ENCODE measurements around the gene GRIN2D.
"Not testable (repeated sequence)": the region's sequence is repeated elsewhere in the genome, so short reads cannot be mapped to it uniquely, and the experiment has no call there.

GRIN2D gene

GRCh38 chr19:48371771-48372170, 21.7 kb upstream of the GRIN2D start:
- DNase-seq = not testable (repeated sequence)

- DNase-seq = no peak
These were observed 20.6 kb upstream of the GRIN2D start for GRCh38 chr19:48372904-48373303.

DNA sequence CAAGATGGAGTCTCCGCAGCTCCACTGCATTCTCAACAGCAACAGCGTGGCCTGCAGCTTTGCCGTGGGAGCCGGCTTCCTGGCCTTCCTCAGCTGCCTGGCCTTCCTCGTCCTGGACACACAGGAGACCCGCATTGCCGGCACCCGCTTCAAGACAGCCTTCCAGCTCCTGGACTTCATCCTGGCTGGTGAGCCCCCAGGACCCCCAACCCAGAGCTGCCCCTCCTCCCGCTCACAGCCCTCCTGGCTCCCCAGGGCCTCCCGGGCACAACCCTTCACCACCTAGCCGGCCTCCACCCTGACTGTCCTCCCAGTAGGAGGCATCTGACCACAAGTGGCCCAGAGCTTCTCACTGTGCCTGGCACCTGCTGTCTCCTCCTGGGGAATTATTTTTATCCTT, 19.9 kb upstream of the GRIN2D start:
- DNase-seq = no peak

DNA sequence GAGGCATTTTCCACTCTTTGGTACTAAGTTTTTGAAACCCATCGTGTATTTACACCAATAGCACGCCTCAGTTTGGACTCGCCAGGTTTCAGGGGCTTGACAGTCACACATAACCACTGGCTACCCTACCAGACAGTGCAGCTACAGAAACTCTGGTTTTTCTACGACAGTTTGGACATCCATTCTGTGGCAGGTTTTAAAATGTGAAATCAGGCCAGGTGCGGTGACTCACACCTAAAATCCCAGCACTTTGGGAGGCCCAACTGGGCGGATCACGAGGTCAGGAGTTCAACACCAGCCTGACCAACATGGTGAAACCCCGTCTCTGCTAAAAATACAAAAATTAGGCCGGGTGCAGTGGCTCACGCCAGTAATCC, 15.3 kb upstream of the GRIN2D start:
- no peak for DNase-seq

DNA sequence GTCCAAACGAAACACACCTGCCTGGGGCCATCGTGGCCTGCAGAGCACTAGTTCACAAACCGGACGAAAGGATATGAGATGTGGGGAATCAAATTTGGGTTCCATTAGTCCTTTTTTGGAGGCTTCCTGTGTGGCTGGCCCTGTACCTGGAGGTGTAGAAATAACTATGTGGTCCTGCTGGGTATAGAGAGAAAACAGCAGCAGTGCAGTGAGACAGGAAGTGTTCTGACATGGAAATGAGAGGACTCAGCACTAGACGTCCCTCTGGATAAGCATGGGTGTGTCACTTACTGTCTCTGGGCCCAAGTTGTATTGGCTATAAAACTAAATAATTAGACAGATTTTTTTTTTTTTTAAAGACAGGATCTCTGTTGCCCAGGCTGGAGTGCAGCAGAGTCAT, 14.4 kb upstream of the GRIN2D start:
- no peak for DNase-seq

DNA sequence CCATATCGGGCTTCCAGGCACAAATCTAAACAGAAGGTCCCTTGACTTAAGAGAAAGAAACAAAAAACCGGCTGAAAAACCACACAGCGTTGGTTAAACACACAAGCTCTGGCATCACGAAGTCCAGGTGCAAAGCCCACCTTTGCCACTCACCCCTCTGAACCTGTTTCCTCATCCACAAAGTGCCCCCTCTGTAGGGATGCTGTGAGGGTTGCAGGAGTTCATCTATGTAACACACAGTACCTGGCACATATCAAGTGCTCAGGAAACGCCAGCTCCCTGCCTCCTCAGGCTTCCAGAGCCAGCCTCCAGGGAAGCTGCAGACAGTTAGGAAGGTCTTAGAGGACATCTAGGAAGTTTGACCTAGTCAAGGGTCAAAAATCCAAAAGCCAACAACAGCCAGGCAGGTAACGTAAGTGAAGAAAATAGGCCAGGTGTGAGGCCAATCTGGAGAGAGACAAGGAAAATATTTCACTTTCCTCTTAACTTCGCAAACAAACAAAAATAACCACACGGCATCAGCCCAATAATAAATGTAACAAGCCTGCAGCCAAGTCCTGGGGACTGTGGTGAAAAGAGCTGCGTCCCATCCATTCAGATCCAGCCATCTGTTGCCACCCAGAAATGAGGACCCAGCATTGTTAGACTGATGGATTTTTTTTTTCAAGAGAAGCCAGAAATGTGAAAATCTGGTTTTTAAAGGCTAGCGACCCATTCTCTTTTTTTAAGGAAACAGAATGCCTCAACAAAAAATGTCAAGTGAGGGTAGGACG, 12.1 kb upstream of the GRIN2D start:
- DNase-seq = no peak

GRCh38 chr19:48382286-48382685, 11.2 kb upstream of the GRIN2D start:
- no peak for DNase-seq

- DNase-seq = no peak
These were observed 7.9 kb upstream of the GRIN2D start for GRCh38 chr19:48385461-48386087.

DNA sequence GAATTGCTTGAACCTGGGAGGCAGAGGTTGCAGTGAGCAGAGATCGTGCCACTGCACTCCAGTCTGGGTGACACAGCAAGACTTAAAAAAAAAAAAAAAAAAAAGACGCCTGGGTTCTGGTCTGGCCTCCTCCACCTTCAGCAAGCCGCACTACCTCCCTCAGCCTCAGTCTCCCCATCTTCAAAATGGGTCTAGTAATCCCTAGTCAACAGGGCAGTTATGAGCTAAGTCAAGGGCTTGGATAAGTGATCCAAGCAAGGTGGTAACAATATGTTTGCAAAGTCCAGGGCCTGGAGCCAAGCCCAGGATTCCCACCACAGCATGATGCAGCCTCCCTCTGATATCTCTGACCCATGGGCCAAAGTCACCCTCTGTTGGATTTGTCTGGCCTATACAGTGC, 6.5 kb upstream of the GRIN2D start:
- DNase-seq = no peak

DNA sequence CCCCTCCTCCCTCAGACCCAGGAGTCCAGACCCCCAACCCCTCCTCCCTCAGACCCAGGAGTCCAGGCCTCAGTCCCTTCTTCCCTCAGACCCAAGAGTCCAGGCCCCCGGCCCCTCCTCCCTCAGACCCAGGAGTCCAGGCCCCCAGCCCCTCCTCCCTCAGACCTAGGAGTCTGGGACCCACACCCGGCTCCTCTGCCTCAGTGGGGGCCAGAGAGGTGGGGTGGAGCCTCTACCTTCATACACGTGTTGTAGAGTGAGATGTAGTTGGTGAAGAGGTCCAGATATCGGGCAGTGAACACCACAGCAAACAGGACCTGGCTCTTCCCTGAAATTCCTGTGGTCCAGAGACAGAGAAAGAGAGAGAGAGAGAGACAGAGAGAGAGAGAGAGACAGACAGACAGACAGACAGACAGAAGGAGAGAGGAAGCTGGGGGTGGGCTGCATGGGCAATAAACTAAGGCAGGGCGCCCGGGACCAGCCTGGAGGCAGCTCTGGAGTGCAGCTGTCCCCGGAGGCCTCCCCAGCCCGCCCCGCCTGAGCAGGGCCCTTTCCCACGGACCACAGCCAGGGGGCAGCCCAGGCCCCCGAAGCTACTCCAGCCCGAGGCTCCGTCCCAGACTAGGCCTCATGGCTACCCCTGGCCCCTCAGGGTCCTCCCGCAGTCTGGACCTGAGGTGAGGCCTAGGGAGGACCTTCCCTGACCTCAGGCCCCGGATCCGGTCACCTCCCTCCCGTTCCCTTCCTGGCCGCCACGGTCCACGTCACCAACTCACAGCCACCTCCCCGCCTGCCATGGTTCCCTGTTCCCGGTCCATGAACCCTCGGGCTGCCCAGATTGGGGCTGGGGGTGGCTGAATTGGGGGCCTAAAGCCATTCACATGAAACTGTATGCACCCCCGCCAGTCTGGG, 3.0 kb upstream of the GRIN2D start:
- DNase-seq = peak in 4 of 5 donors; percentile 43 to 67 (median 52)

DNA sequence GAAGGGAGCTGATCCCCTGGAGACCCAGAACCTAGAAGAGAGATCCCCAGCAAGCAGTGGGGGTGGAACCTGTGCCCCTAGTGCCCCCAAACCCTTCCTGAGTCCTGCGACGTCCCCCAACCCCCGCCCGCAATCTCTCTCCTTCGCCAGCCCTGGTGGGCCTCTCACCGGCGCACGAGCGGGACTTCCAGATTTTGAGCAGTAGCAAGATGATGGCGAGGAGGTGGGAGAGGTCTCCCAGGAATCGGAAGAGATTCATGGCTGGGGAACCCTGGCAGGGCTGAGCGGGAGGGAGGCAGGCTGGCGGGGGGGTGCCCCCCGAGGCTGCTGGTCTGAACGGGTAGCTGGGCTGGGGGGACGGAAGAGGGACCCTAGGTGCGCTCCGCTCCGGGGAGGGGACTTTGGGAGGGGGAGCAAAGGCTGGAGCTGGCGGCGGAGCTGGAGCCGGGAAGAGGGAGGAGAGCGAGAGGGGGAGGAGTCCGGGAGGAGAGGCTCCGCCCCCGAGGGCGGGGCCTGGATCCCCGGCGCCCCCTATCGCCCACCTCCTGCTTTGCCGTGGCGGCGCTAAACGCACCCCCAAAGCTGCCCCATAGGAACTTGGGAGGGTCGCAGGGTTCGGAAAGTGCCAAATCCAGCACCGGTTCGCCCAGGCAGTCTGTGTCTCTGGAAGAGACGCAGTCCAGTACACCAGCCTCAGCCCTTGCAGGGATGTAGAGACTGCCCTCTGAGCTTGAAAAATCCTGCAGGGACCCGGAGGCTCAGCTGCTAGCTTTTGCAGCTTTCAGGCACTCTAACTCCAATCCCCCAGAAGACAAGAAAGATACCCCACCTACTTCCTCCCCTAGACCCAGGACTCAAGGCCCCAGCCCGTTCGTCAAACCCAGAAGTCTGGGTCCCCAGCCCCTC, 2.1 kb upstream of the GRIN2D start, which contains the start of gene KDELR1:
TSS of gene KDELR1 (minus strand) at position 452 of the 906 bp plus-strand sequence. CDS start at position 259, 193 bp downstream.
- DNase-seq = peak; percentile 50 to 72 (median 62)

DNA sequence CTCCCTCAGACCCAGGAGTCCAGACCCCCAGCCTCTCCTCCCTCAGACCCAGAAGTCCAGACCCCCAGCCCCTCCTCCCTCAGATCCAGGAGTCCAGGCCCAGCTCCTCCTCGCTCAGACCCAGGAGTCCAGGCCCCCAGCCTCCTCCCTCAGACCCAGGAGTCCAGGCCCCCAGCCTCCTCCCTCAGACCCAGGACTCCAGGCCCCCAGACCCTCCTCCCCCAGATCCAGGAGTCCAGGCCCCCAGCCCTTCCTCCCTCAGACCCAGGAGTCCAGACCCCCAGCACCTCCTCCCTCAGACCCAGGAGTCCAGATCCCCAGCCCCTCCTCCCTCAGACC, 1.5 kb upstream of the GRIN2D start:
- DNase-seq = not testable (repeated sequence)

DNA sequence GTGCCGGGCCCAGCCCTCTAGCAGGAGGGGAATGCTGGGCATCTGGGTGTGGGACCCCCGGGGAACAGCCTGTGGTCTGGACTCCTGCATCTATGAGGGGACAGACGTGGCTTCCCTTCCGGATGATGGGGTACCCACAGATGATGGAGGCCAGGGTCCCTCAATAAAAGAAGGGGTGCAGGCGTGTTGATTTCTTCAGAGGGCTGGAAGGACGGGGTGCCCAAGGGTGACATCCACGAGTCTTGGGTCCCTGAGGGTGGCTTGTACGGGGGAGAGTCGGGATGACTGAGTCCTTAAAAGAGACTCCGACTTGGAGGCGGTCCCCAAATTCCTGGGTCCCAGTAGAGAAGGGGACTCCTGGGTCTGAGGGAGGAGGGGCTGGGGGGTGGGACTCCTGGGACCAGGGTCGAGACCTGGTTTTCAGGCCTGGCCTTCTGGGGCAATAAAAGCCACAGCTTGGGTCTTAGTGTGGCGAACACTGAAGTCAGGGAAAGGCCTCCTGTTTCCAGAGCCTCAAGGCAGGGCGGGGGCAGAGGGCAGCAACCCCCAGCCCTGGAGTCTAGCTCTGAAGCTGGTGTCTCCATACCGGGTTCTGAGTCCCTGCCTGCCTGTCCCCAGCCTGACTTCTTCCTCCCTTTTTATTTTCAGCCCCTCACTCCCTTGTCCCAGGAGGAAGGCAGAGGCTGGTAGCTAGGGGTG, 459 bp upstream of the GRIN2D start:
- DNase-seq = no peak

GRCh38 chr19:48394331-48395169, 1.1 kb downstream of the GRIN2D start:
- no peak for DNase-seq

GRCh38 chr19:48395170-48395455, 1.6 kb downstream of the GRIN2D start:
- DNase-seq = no peak

DNA sequence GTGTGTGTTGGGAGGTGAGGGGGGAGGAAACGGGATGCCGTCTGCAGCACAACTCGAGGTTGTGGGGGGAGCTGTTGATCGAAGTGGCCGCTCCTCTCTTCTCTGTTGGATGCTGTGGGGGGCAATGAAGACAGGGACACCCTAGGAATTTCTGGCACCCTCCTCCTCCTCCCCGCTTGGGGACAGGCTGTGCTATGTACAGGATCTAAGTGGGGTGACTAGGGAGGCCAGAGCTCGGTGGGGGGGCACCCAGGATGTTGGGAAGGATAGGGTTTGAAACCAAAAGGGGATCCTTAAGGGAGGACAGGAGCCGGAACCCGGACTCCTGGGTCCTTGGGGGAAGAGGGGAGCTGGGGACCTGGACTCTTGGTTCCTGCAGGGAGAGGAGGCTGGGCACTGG, 2.0 kb downstream of the GRIN2D start:
- DNase-seq = no peak

GRCh38 chr19:48396016-48396823, 2.8 kb downstream of the GRIN2D start:
- no peak for DNase-seq

- no peak for DNase-seq
These were observed 3.3 kb downstream of the GRIN2D start for GRCh38 chr19:48396824-48397176.

GRCh38 chr19:48397263-48398101, 4.0 kb downstream of the GRIN2D start:
- DNase-seq = no peak

- DNase-seq = no peak
These were observed 4.6 kb downstream of the GRIN2D start for GRCh38 chr19:48398102-48398374.

All from T-helper 1 cell (primary cell).